H54 (cell line): Measurements from ENCODE around the gene IGFL2.
"Not testable (repeated sequence)": the region's sequence is repeated elsewhere in the genome, so short reads cannot be mapped to it uniquely, and the experiment has no call there.

Experiments used
- DNase-seq: peaks from one replicate; pipeline ENCODE4 v3.0.0; 2011; ENCODE audit warnings: low spot score, mixed read lengths; ENCODE audit not compliant: insufficient read length
- FAIRE-seq: peaks from 3 replicates; lab custom pipeline; 2011; peaks lifted over from hg19 to GRCh38; lab: Jason Lieb, UNC
- POLR2A ChIP-seq: IDR thresholded peaks from 2 replicates; pipeline ENCODE4 v1.6.1; 2011; ENCODE audit warnings: low read depth, mild to moderate bottlenecking, low read length

Gene IGFL2

GRCh38 chr19:46189971-46190888, 42.2 kb downstream of the IGFL2 start:
- no peak for TF ChIP-seq POLR2A
- FAIRE-seq (no peak), DNase-seq (no peak)

- no peak for TF ChIP-seq POLR2A
- DNase-seq (no peak), FAIRE-seq (no peak)
These were observed 43.3 kb downstream of the IGFL2 start for GRCh38 chr19:46191356-46191755.

- no peak for FAIRE-seq
These were observed 43.9 kb downstream of the IGFL2 start for GRCh38 chr19:46191972-46192371.

DNA sequence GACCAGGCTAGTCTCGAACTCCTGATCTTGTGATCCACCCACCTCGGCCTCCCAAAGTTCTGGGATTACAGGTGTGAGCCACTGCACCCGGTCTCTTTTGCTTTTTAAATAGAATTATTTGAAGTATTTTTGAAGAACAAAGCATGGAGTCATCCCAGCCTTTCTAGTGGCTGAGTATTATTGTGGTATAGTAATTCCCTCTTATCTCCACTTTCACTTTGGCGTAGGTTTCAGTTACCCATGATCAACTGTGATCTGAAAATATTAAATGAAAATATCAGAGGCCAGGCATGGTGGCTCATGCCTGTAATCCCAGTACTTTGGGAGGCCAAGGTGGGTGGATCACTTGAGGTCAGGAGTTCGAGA, 44.6 kb downstream of the IGFL2 start:
- DNase-seq, FAIRE-seq: not testable (repeated sequence)

More at GRCh38 chr19:46191972-46192371, 43.9 kb downstream of the IGFL2 start:
- DNase-seq = no peak
- TF ChIP-seq POLR2A = no peak

DNA sequence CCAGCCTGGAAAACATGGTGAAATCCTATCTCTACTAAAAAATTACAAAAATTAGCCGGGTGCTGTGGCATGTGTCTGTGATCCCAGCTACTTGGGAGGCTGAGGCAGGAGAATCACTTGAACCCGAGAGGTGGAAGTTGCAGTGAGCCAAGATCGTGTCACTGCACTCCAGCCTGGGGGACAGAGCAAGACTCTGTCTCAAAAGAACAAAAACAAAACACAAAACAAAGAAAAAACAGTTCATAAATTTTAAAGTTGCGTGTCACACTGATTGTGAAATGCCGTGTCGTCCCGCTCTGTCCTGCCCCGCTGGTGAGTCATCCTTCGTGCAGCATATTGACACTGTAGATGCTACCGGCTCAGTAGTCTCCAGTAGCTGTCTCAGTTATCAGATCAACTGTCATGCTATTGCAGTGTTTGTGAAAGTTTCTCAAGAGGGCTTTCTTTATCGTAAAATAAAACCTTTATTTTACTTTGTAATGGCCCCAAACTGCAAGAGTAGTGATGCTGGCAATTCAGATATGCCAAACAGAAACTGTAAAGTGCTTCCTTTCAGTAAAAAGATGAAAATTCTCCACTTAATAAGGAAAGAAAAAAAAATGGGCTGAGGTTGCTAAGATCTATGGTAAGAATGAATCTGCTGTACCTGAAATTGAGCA, 45.1 kb downstream of the IGFL2 start:
- DNase-seq = peak; percentile 20
- TF ChIP-seq POLR2A = no peak
- no peak for FAIRE-seq

- no peak for TF ChIP-seq POLR2A
- FAIRE-seq (no peak), DNase-seq (no peak)
These were observed 45.6 kb downstream of the IGFL2 start for GRCh38 chr19:46193678-46194077.

GRCh38 chr19:46195104-46195503, 47.1 kb downstream of the IGFL2 start:
- DNase-seq = no peak
- TF ChIP-seq POLR2A = no peak
- FAIRE-seq = no peak

DNA sequence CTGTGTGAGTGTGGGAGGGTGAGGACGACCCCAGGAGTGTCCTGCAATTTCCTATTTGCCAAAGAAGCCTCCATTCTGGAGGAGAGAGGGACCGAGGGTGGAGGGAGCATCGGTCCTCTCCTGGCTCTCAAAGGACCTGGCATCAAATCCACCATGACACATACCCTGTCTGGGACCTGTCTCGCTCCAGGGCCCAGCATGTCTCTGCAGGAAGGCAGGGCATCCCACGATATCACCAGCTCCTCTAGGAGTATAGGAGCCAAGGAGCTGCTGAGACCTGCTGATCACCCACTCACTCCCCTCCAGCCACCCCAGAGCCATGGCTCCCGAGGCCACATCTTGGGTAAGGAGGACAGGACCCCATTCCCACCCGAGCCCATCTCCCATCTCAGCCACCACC, 47.9 kb downstream of the IGFL2 start:
- not testable (repeated sequence) for DNase-seq, FAIRE-seq

DNA sequence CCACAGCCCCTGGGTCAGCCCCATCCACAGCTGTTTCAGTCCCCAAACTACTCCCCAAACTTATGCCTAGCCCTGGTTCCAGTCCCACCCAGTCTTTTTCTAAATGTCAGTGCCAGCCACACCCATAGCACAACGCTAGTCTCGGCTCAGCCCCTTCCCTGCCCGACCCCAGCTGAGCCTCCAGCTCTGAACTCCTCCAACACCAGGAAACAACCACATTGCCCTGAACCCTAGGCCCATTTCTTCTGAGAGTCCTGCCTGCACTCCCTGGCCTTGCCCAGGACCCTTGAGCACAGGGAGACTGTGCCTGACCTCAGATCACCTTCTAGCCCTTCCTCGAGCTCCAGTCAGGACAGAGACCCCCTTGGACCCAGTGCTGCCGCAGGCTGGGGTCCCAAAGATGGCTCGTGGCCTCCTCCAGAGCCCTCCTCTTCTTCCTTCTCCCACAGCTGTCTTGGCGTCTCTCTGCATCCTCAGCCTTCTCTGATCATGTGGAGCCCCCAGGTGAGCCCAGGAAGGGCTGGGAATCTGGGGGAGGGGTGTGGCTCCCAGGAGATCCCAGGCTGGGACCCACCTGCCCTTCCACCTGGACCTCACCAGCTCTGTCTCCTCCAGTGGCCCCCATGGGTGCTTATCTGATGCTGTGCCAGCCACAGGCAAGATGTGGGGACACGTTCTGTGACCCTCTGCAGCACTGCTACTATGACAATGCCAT, 48.5 kb downstream of the IGFL2 start:
- FAIRE-seq = no peak
- no peak for TF ChIP-seq POLR2A
- DNase-seq = no peak

GRCh38 chr19:46197314-46198070, 49.5 kb downstream of the IGFL2 start:
- no peak for TF ChIP-seq POLR2A
- no peak for FAIRE-seq
- no peak for DNase-seq

DNA sequence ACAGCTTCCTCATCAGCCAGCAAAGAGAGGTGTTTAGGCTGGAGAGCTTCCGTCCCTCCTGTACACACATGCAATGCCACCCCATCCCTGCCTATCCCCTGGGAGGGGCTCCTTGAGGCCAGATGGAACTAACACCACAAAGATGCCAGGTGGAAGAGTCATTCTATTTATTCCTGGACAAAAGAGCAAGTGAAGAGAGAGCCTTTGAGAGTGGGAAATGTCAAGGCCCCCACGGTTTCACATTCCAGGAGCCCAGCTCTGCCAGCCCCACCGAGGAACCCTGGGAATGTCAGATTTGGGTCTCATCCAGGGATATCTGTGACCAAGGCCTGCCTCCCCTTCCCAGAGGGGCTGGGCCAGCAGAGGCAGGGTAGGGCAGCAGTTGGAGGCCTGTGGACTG, 50.7 kb downstream of the IGFL2 start:
- TF ChIP-seq POLR2A = no peak
- FAIRE-seq = no peak
- DNase-seq = no peak

- FAIRE-seq = no peak
- DNase-seq = no peak
- TF ChIP-seq POLR2A = no peak
These were observed 53.6 kb downstream of the IGFL2 start for GRCh38 chr19:46201454-46202310.

GRCh38 chr19:46202426-46202825, 54.4 kb downstream of the IGFL2 start:
- TF ChIP-seq POLR2A = no peak
- FAIRE-seq (no peak), DNase-seq (no peak)
